ENCODE results near the gene CAMK2G. TPM values are rescaled to one million over a fixed set of nuclear protein-coding genes. Genes with fewer than 3 reads are reported as not detected.

The CAMK2G gene
- polyA plus RNA-seq, 2 of the 4 experiments (the other 2 are of a cell fraction) = 22.6 to 25.5 TPM

GRCh38 chr10:73817826-73818225, 56.5 kb downstream of the CAMK2G start:
- ATAC-seq (no peak), DNase-seq (ENCODE audit: low read depth in 1 of 2, low spot score in 1 of 2) (no peak), FAIRE-seq (no peak)
- H3K4me1 ChIP-seq = no peaks in the 10 kb centered on the region
- no peak overlapping the region for H3K4me3 ChIP-seq
- TF ChIP-seq ESRRA (IDR thresholded peaks at IDR 0.05; ENCODE audit: borderline replicate concordance, low read length) (no peak), HMGXB4 (CRISPR knock-in tag; IDR thresholded peaks at IDR 0.05; ENCODE audit: borderline replicate concordance) (no peak), PHF8 (IDR thresholded peaks at IDR 0.05; ENCODE audit: borderline replicate concordance, low read depth) (no peak), CBX2 (IDR thresholded peaks at IDR 0.05; ENCODE audit: borderline replicate concordance, low read depth) (no peak), POLR2A (IDR thresholded peaks at IDR 0.05; ENCODE audit: low read length) (no peak), POLR2AphosphoS2 (conservative IDR thresholded peaks at IDR 0.05; ENCODE audit: low read length) (no peak), HES2 (IDR thresholded peaks at IDR 0.05) (no peak), KDM5A (IDR thresholded peaks at IDR 0.05) (no peak)
- no peak overlapping the region for H3K27ac ChIP-seq
- no peak overlapping the region for H3K4me2 ChIP-seq
- WGBS (ENCODE audit: missing lambda C conversion rate) = 96% methylated on average over 5 of the region's 5 CpGs
- H3K9me3 ChIP-seq = no peaks in the 10 kb centered on the region
- CTCF ChIA-PET = interaction anchor here (1.3 to 1.9 kb wide), 3 partner anchors 9 to 19 kb away, joined by 4 read pairs; no protein-coding TSS in a partner anchor
- POLR2A ChIA-PET = no interaction called here

GRCh38 chr10:73816917-73817729, 57.2 kb downstream of the CAMK2G start:
- WGBS (ENCODE audit: missing lambda C conversion rate) = 89% methylated on average over 10 of the region's 10 CpGs
- DNase-seq (ENCODE audit: low read depth in 1 of 2, low spot score in 1 of 2) (no peak), ATAC-seq (no peak), FAIRE-seq (no peak)
- no peak overlapping the region for H3K4me3 ChIP-seq
- CTCF ChIA-PET = interaction anchor here (0.7 to 1.7 kb wide), 5 partner anchors 10 to 288 kb away, joined by 3 to 5 read pairs (median 4); no protein-coding TSS in a partner anchor
- no peaks in the 10 kb centered on the region for H3K9me3 ChIP-seq
- POLR2A ChIA-PET = no interaction called here
- H3K27ac ChIP-seq = no peak overlapping the region
- no peak overlapping the region for H3K4me2 ChIP-seq
- TF ChIP-seq ZFP36 (IDR thresholded peaks at IDR 0.05; ENCODE audit: borderline replicate concordance, partially characterized antibody) (no peak), TP53 (CRISPR knock-in tag; IDR thresholded peaks at IDR 0.05) (no peak), POLR2A (IDR thresholded peaks at IDR 0.05; ENCODE audit: low read length) (no peak), SMC3 (IDR thresholded peaks at IDR 0.05) (no peak)
- no peaks in the 10 kb centered on the region for H3K4me1 ChIP-seq

GRCh38 chr10:73815719-73816030, 58.7 kb downstream of the CAMK2G start:
- Histone ChIP-seq H3K4me3 (no peak overlapping the region), H3K4me2 (no peak overlapping the region), H3K9me3 (no peaks in the 10 kb centered on the region), H3K27ac (no peak overlapping the region), H3K4me1 (no peaks in the 10 kb centered on the region; the same call in 2 of the 3 replicates)
- DNase-seq (ENCODE audit: low read depth in 1 of 2, low spot score in 1 of 2) = no peak
- POLR2A ChIA-PET = no interaction called here
- no peak for ATAC-seq
- no peak for FAIRE-seq
- CTCF ChIA-PET = interaction anchor here (0.6 to 2.8 kb wide), 10 partner anchors 11 to 204 kb away, joined by 3 to 13 read pairs (median 4); no protein-coding TSS in a partner anchor
- no peak for TF ChIP-seq RARB (CRISPR knock-in tag; IDR thresholded peaks at IDR 0.05)
- TF ChIP-seq HES2 (IDR thresholded peaks at IDR 0.05) = no peak
- TF ChIP-seq ATOH8 (CRISPR knock-in tag; IDR thresholded peaks at IDR 0.05; ENCODE audit: low read depth) = no peak
- TF ChIP-seq CBX8 (IDR thresholded peaks at IDR 0.05) = no peak
- TF ChIP-seq MYC (IDR thresholded peaks at IDR 0.05; ENCODE audit: borderline replicate concordance, low read length) = no peak
- no peak for TF ChIP-seq EHMT2 (IDR thresholded peaks at IDR 0.05; ENCODE audit: low read depth)
- no peak for TF ChIP-seq MAX (IDR thresholded peaks at IDR 0.05)
- TF ChIP-seq EHF (CRISPR knock-in tag; IDR thresholded peaks at IDR 0.05) = no peak
- TF ChIP-seq RCOR1 (IDR thresholded peaks at IDR 0.05; ENCODE audit: low read depth, low read length) = no peak
- TF ChIP-seq ZNF302 (CRISPR knock-in tag; IDR thresholded peaks at IDR 0.05) = no peak
- TF ChIP-seq ZFP36 (IDR thresholded peaks at IDR 0.05; ENCODE audit: borderline replicate concordance, partially characterized antibody) = no peak
- no peak for TF ChIP-seq MAZ (IDR thresholded peaks at IDR 0.05; ENCODE audit: borderline replicate concordance, low read depth, low read length)
- TF ChIP-seq MAFK (IDR thresholded peaks at IDR 0.05; ENCODE audit: partially characterized antibody) = no peak
- no peak for TF ChIP-seq REST (IDR thresholded peaks at IDR 0.05)
- TF ChIP-seq RFX5 (IDR thresholded peaks at IDR 0.05) = no peak
- TF ChIP-seq KDM5A (IDR thresholded peaks at IDR 0.05) = no peak
